GM21825 (cell line): ENCODE results near the gene GRIK3.
"Not testable (repeated sequence)": the region's sequence is repeated elsewhere in the genome, so short reads cannot be mapped to it uniquely, and the experiment has no call there.

Source experiments
- ATAC-seq: cut with Tn5 transposase; IDR thresholded peaks from one replicate; pipeline ENCODE4 v1.9.1; 2021; ENCODE audit warnings: mild to moderate bottlenecking, moderate library complexity; ENCODE audit not compliant: unreplicated experiment

The GRIK3 gene

DNA sequence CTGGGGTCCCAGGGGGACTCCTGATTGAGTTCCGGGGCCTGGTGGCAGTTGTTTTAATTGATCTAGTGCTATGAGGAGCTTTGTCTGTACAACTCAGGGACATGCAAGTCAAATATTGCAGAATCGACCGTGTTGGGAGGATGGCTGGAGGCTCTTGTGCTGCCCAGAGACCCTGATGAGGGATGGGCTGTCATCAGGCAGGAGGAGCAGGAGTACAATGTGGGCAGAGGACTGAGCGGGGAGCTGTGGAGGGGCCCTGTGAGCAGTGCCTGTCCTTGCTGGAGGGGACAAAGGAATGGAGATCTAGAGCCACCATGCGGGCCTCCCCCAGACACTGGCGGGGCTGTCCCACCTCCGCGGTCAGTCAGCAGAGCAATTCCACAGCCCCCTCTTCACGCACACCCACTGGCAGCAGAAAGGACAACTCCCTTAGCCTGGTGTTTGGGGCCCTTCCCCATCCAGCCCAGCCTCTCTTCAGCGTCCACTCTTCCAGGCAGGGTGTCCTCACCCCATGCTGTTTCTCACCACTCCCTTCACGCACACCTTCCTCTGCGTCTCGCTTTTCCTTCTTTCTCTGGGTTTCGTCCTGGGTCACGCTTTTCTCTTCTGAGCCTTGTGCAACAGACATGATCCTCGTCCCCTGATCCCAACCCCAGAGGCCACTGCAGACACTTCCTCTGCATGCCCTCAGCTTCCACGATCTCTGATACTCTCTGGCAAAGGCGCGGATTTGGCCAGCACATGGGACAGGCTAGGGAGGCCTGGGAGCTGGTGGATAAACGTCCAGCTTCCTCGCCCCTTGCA lies 122.6 kb downstream of the GRIK3 start:
- no peak for ATAC-seq

GRCh38 chr1:36910886-36911540 lies 123.3 kb downstream of the GRIK3 start:
- no peak for ATAC-seq

DNA sequence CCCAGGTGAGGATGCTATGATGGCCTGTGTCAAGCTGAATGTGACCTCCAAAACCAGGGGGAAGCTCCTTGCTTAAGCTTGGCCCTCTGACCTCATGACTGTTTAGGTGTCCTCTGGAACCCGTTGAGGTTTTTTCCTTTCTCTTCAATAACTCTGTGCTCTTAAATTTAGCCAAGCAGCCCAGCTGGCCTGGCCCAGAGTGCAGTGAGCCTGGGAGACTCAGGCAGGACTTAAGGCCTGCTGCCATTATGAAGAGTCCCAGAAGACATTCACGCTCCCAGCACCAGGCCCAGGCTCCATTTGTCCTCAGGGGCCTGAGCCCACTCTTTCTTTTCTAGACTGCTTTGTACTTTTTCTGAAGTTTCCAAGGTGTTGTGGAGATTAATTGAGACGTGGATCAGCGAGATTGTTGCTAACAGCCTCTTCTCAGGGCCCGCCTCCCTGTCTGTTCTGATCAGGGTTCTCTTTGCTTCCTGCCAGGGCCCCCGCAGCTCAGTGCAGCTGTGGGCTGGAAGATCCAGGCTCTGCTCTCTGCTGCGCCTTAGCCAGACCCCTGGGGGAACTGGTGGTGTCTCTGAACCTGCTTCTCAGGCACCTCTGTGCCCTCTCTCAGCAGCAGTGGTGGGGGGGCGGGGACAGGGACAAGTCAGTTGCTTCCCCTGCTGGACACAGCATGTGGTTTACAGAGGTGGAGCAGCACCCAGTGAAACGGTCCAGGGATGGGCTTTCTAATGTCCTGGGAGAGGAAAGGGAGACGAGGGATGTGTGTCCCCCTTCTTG lies 124.2 kb downstream of the GRIK3 start:
- ATAC-seq = no peak

- ATAC-seq = not testable (repeated sequence)
Measured at GRCh38 chr1:36909359-36909758, 125.0 kb downstream of the GRIK3 start.

- no peak for ATAC-seq
Measured at GRCh38 chr1:36908096-36908495, 126.2 kb downstream of the GRIK3 start.

DNA sequence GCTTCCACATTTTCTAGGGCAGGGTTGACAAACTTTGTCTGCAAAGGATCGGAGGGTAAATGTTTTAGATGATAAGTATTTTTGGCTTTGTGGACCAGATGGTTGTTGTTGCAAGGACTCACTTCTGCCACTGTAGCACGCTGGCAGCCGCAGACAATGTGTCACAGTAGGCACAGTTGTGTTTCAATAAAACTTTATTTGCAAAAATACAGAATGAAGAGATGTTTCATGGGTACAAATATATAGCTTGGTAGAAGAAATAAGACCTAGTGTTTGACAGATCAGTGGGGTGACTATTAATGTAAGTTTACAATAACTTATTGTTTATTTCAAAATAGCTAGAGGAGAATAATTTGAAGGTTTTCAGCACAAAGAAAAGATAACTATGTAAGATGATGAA lies 127.8 kb downstream of the GRIK3 start:
- ATAC-seq = no peak

DNA sequence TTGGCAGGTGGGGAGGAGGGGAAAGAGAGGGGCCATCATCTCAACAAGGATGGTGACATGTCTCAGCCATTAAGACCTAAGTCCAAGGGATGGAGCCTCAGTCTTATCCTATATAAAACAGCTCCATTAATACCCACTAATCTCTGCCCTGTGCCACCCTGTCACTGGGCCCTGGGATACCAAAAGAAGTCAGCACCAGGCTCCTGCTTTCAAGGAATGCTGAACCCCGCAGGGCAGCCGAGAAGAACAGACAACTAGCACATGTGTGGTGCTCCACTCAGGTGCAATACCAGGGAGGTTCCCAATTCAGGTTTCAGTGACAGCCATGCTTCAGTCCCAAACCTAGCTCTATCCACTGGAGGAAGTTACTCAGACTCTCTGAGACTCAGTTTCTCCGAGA lies 128.4 kb downstream of the GRIK3 start:
- ATAC-seq = no peak

DNA sequence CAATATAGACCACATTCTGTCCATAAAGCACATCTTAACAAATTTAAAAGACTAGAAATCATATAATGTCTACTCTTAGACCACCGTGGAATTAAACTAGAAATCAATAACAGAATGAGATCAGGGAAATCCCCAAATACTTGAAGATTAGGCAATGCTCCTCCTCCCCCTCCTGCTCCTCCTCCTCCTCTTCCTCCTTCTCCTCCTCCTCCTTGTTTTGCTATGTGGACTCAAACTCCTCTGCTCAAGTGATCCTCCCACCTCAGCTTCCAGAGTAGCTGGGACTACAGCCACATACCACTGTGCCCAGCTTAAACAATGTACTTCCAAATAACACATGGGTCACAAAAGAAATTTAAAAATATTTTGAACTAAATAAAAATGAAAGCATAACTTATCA lies 134.2 kb downstream of the GRIK3 start:
- no peak for ATAC-seq

DNA sequence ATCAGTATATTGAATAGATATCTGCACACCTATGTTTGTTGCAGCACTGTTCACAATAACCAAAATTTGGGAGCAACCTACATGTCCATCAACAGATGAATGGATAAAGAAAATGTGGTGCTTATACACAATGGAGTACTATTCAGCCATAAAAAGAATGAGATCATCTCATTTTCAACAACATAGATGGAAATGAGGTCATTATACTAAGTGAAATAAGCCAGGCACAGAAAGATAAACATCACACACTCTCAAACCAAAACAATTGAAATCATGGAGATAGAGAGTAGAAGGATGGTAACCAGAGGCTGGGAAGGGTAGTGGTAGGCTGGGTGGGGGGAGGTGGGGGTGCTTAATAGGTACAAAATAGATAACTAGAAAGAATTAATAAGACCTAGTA lies 136.5 kb downstream of the GRIK3 start:
- ATAC-seq = not testable (repeated sequence)

DNA sequence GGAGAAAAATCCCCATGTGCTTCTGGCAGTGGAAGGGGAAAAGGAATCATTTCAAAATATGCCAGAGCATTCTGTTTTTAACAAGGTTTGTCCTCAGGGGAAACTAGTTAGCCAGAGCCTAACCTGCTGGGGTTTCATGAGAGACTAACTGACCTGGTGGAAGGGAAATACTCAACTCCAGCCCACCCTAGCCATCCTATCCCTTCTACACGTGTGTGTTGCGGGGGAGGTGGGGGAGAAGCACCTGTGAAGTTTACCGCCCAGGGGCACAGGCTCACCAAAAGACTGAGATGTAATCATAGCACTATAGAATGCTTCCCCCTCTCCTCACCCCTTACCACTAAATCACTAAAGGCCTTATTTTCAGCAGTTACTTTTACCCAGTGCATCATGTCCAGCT lies 139.5 kb downstream of the GRIK3 start:
- ATAC-seq = no peak

GRCh38 chr1:36890776-36891175 lies 143.5 kb downstream of the GRIK3 start:
- no peak for ATAC-seq

GRCh38 chr1:36889478-36890226 lies 144.7 kb downstream of the GRIK3 start:
- ATAC-seq = no peak

- ATAC-seq = no peak
Measured at GRCh38 chr1:36888811-36889477, 145.4 kb downstream of the GRIK3 start.

GRCh38 chr1:36885540-36886357 lies 148.6 kb downstream of the GRIK3 start:
- ATAC-seq = no peak

GRCh38 chr1:36884801-36885200 lies 149.5 kb downstream of the GRIK3 start:
- no peak for ATAC-seq

DNA sequence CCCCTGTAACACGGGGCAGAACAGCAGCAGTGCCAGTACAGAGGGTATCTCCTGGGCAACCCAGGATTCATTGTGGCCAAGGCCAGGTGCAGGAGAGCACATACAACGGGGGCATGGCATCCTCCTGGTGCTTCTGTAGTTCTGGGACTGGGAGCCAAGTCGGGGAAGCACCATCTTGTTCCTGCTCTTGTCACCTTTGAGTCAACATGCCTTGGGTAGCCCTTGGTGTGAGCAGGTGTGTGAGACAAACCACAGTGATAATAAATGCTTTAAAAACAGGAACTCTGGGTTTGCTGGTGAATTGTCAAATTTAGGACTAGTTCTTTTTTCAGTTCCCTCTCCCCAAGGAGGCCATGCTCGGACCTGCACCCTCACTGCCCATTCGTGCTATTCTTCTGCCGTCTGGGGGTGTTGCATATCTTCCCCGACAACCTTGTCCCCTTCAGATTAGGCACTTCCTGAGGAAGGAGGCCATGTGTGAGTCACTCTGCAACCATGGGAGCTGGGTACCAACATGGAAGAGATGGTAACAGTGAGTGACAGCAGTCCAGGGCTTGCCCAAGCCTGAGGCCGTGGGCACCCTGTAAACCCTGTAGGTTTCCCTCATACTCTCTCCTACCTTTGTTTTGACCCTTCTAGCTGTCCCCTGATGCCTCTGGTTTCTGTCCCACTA lies 150.2 kb downstream of the GRIK3 start:
- ATAC-seq = no peak

DNA sequence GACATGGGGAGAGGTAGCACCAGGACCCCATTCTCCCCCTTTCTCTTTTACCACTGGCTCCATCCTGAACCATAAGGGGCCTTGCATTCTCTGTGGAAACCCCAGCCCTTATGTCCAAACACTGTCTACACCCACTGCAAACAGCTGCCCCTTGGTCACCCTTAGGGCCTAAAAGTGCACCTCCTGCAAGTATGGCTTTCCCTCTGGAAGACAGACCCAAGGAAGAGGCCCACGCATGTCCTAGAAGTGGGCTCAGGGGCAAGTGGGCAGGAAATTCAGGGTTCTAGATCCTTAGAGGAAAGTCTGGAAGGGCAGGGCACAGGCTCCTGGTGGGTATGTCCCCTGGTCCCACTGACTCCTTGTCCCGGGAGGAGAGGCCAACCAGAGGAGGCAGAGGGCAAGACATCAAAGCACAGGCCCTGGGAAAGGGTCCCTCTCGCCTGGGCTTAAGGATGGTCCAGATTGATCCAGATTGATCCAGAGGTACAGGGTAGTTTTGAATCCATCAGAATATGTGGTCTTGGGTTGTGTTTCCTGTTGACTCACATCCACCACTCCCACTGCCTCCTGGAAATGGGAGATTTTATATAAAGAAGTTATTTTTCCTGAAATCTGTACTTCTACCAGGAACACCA lies 150.9 kb downstream of the GRIK3 start:
- no peak for ATAC-seq

GRCh38 chr1:36882536-36883285 lies 151.6 kb downstream of the GRIK3 start:
- ATAC-seq = no peak
